K562 (cell line): Measurements from ENCODE around the gene NR1H2. TPM values are rescaled to one million over a fixed set of nuclear protein-coding genes. Genes with fewer than 3 reads are reported as not detected.

Experiments used
- ARHGAP35 ChIP-seq: fragments of 450-650 bp; IDR thresholded peaks from 2 replicates; pipeline ENCODE4 v1.6.1; 2018; ENCODE audit not compliant: partially characterized antibody
- BRF1 ChIP-seq: IDR thresholded peaks from 3 replicates; pipeline ENCODE4 v1.6.1; 2011; ENCODE audit warnings: borderline replicate concordance, mild to moderate bottlenecking; ENCODE audit not compliant: insufficient read length; ENCODE audit errors: extremely low read depth
- CCAR2 ChIP-seq: fragments of 200-400 bp; formaldehyde crosslinking; IDR thresholded peaks from 2 replicates; pipeline ENCODE4 v1.6.1; 2017; ENCODE audit warnings: mild to moderate bottlenecking, low read depth, low read length
- CGGBP1 ChIP-seq: fragments of 250-450 bp; sonication (Bioruptor Pico); IDR thresholded peaks from 2 replicates; pipeline ENCODE4 v1.9.0; 2021; ENCODE audit warnings: mild to moderate bottlenecking
- CHD1 ChIP-seq: fragments of 200-600 bp; sonication (generic); IDR thresholded peaks from one replicate; pipeline ENCODE4 v1.6.1; 2012; ENCODE audit warnings: mild to moderate bottlenecking, moderate library complexity, low read length, inconsistent platforms
- ETV1 ChIP-seq: fragments of 450-650 bp; conservative IDR thresholded peaks from 2 replicates; pipeline ENCODE4 v1.6.1; 2016; ENCODE audit warnings: missing genetic modification characterization, control low read depth, low read depth, missing compliant biosample characterization
- FOSL1 ChIP-seq: fragments of 200-800 bp; sonication (Bioruptor generic); conservative IDR thresholded peaks from 2 replicates; pipeline ENCODE4 v1.6.1; 2016; ENCODE audit warnings: missing genetic modification characterization, missing compliant biosample characterization
- FOXK2 ChIP-seq, 2 experiments: fragments of 450-650 bp; IDR thresholded peaks in 1 of 2; conservative IDR thresholded peaks in 1 of 2; 2 replicates each; pipeline ENCODE4 v1.6.1; 2016; ENCODE audit warnings: low read depth in 2 of 2, mild to moderate bottlenecking in 1 of 2
- HMG20B ChIP-seq: fragments of 250-450 bp; sonication (Bioruptor Pico); IDR thresholded peaks from 2 replicates; pipeline ENCODE4 v1.5.0; 2021; ENCODE audit warnings: mild to moderate bottlenecking
- KLF13 ChIP-seq: fragments of 450-650 bp; IDR thresholded peaks from 2 replicates; pipeline ENCODE4 v1.6.1; 2016; ENCODE audit warnings: missing genetic modification characterization, low read depth, mild to moderate bottlenecking, missing compliant biosample characterization, moderate library complexity, borderline replicate concordance
- KLF16 ChIP-seq: IDR thresholded peaks from 2 replicates; pipeline ENCODE4 v1.6.1; 2016; ENCODE audit warnings: antibody characterized with exemption
- PATZ1 ChIP-seq: fragments of 250-450 bp; sonication (Bioruptor Pico); IDR thresholded peaks from 2 replicates; pipeline ENCODE4 v1.5.0; 2020; ENCODE audit warnings: mild to moderate bottlenecking, borderline replicate concordance
- PREB ChIP-seq: sonication (generic); formaldehyde crosslinking; IDR thresholded peaks from 2 replicates; pipeline ENCODE4 v1.8.1; 2023; ENCODE audit warnings: mild to moderate bottlenecking, missing genetic modification reagents
- PRMT5 ChIP-seq: sonication (generic); formaldehyde crosslinking; IDR thresholded peaks from 2 replicates; pipeline ENCODE4 v1.5.0; 2020; ENCODE audit warnings: missing genetic modification reagents
- RBM25 ChIP-seq: fragments of 200-400 bp; formaldehyde crosslinking; IDR thresholded peaks from 2 replicates; pipeline ENCODE4 v1.6.1; 2018; ENCODE audit warnings: low read length, low read depth, moderate library complexity; ENCODE audit not compliant: severe bottlenecking
- STAG1 ChIP-seq: sonication (generic); formaldehyde crosslinking; IDR thresholded peaks from 2 replicates; pipeline ENCODE4 v1.5.0; 2020; ENCODE audit warnings: missing genetic modification reagents, borderline replicate concordance
- TOE1 ChIP-seq, 2 experiments: fragments of 450-650 bp in 1 of 2; sonication (generic) in 1 of 2; formaldehyde crosslinking in 1 of 2; IDR thresholded peaks; 2 replicates each; pipeline versions ENCODE4 v1.7.1 to v1.8.0; 2016 to 2022; ENCODE audit warnings: borderline replicate concordance in 2 of 2, mild to moderate bottlenecking in 2 of 2, antibody characterized with exemption in 1 of 2, inconsistent platforms in 1 of 2, low read depth in 1 of 2, missing genetic modification reagents in 1 of 2, moderate library complexity in 1 of 2
- ZNF217 ChIP-seq: sonication (generic); formaldehyde crosslinking; IDR thresholded peaks from 2 replicates; pipeline ENCODE4 v1.8.0; 2022; ENCODE audit warnings: mild to moderate bottlenecking, missing genetic modification reagents
- ZNF253 ChIP-seq: fragments of 250-450 bp; sonication (Bioruptor Pico); conservative IDR thresholded peaks from 2 replicates; pipeline ENCODE4 v1.6.1; 2021; ENCODE audit warnings: mild to moderate bottlenecking
- ZNF311 ChIP-seq: fragments of 250-450 bp; sonication (Bioruptor Pico); IDR thresholded peaks from 2 replicates; pipeline ENCODE4 v1.4.0; 2020; ENCODE audit warnings: mild to moderate bottlenecking, moderate library complexity
- ZNF507 ChIP-seq: conservative IDR thresholded peaks from 2 replicates; pipeline ENCODE4 v1.6.1; 2017; ENCODE audit warnings: missing genetic modification characterization, missing compliant biosample characterization
- ZNF561 ChIP-seq: fragments of 450-650 bp; formaldehyde crosslinking; conservative IDR thresholded peaks from 2 replicates; pipeline ENCODE4 v1.4.0; 2020; ENCODE audit warnings: mild to moderate bottlenecking, moderate library complexity
- ZNF695 ChIP-seq: fragments of 450-650 bp; formaldehyde crosslinking; IDR thresholded peaks from 2 replicates; pipeline ENCODE4 v1.4.0; 2020; ENCODE audit warnings: mild to moderate bottlenecking, moderate library complexity
- ZNF76 ChIP-seq: fragments of 250-450 bp; sonication (Bioruptor Pico); IDR thresholded peaks from 2 replicates; pipeline ENCODE4 v1.4.0; 2020; ENCODE audit warnings: mild to moderate bottlenecking, moderate library complexity, borderline replicate concordance
- polyA plus RNA-seq, 8 experiments: library from polyadenylated mRNA; depleted of rRNA in 4 of 8; stranded (reverse) in 5 of 8; unstranded in 3 of 8; fragments of >200 nt; fragmentation: Nextera tagmentation in 2 of 8; fragmentation: Illumina TruSeq in 1 of 8; extraction: Ambion mirVana in 2 of 8; extraction: Trizol in 1 of 8; gene quantifications; 2 replicates each; pipeline versions ENCODE4 v1.2.1 to v1.2.3, GENCODE V29; 2011 to 2014; ENCODE audit warnings: inconsistent platforms in 1 of 8, missing spikeins in 1 of 8
- total RNA-seq, 7 experiments: library from RNA; depleted of rRNA in 6 of 7; stranded (reverse); fragments of >200 nt in 6 of 7; fragmentation: Illumina TruSeq in 2 of 7; extraction: Trizol in 2 of 7; gene quantifications; 2 replicates each; pipeline versions ENCODE4 v1.2.1 to v1.2.3, GENCODE V29; 2011 to 2021; ENCODE audit warnings: low replicate concordance in 1 of 7

NR1H2 gene
- total and polyA plus RNA-seq, 9 of the 15 experiments (the other 6 are each of a cell fraction or from before 2014, with no cell fraction given) = 0.11 to 73.8 (median 24.0) TPM

GRCh38 chr19:50383852-50384684, 7.8 kb downstream of the NR1H2 start, which contains the start of gene POLD1 (continued):
- TF ChIP-seq KLF16 (no peak), STAG1 (no peak), ZNF507 (no peak), PATZ1 (CRISPR knock-in tag) (no peak), CGGBP1 (CRISPR knock-in tag) (0 out of 2 replicates have a peak, but pooled peaks have one; percentile 30), PRMT5 (CRISPR knock-in tag) (no peak), ZNF76 (no peak), CHD1 (no peak), BRF1 (no peak), HMG20B (CRISPR knock-in tag) (no peak), PREB (CRISPR knock-in tag) (no peak), RBM25 (no peak), ZNF311 (CRISPR knock-in tag) (no peak), ETV1 (no peak), ZNF253 (CRISPR knock-in tag) (no peak), ZNF561 (CRISPR knock-in tag) (0 out of 2 replicates have a peak, but pooled peaks have one; percentile 50), KLF13 (peak; percentile 87), ZNF695 (CRISPR knock-in tag) (no peak), ZNF217 (no peak), ARHGAP35 (no peak), CCAR2 (no peak), TOE1 (IDR thresholded peaks at IDR 0.05; ENCODE audit: borderline replicate concordance) (peak; percentile 20; the same call in 1 of the 2 replicates), TOE1 (CRISPR knock-in tag; IDR thresholded peaks at IDR 0.05; ENCODE audit: borderline replicate concordance, low read depth) (no peak), FOSL1 (tag) (no peak), FOXK2 (conservative IDR thresholded peaks at IDR 0.05 in 1 of 2, IDR thresholded peaks at IDR 0.05 in 1 of 2; ENCODE audit: low read depth in 2 of 2) (no peak)
